SK-N-SH treated with all-trans-retinoic acid at 6 μM for 48 hours (cell line): ENCODE data around the gene DHX15.

Experiments
- ATAC-seq: fragments of 200-7000 bp; cut with Tn5 transposase; 3 replicates; pipeline ENCODE4 v1.9.1; 2020; ENCODE audit warnings: mild to moderate bottlenecking, moderate library complexity
- ARNTL ChIP-seq: fragments of 450-650 bp; formaldehyde crosslinking; IDR thresholded peaks from 2 replicates; pipeline ENCODE4 v1.5.0; 2020; ENCODE audit warnings: low read depth, mild to moderate bottlenecking, moderate library complexity, borderline replicate concordance
- BACH2 ChIP-seq: fragments of 250-450 bp; sonication (Bioruptor Pico); IDR thresholded peaks from 2 replicates; pipeline ENCODE4 v1.9.0; 2021; ENCODE audit warnings: mild to moderate bottlenecking, borderline replicate concordance
- CSDC2 ChIP-seq: fragments of 250-450 bp; sonication (Bioruptor Pico); IDR thresholded peaks from 2 replicates; pipeline ENCODE4 v1.5.0; 2020; ENCODE audit warnings: mild to moderate bottlenecking, moderate library complexity
- ESRRG ChIP-seq: fragments of 250-450 bp; sonication (Bioruptor Pico); IDR thresholded peaks from 2 replicates; pipeline ENCODE4 v1.6.1; 2021; ENCODE audit warnings: mild to moderate bottlenecking
- ISL1 ChIP-seq: fragments of 250-450 bp; sonication (Bioruptor Pico); IDR thresholded peaks from 2 replicates; pipeline ENCODE4 v2.1.2; 2022; ENCODE audit warnings: mild to moderate bottlenecking, moderate library complexity
- OSR1 ChIP-seq: fragments of 250-450 bp; sonication (Bioruptor Pico); IDR thresholded peaks from 2 replicates; pipeline ENCODE4 v1.8.0; 2022; ENCODE audit warnings: moderate library complexity, mild to moderate bottlenecking, inconsistent platforms
- PPARA ChIP-seq: fragments of 250-450 bp; sonication (Bioruptor Pico); IDR thresholded peaks from 2 replicates; pipeline ENCODE4 v1.5.0; 2020; ENCODE audit warnings: mild to moderate bottlenecking, borderline replicate concordance
- RARB ChIP-seq: fragments of 250-450 bp; sonication (Bioruptor Pico); IDR thresholded peaks from 2 replicates; pipeline ENCODE4 v1.8.0; 2021; ENCODE audit warnings: mild to moderate bottlenecking, moderate library complexity
- SNAI2 ChIP-seq: fragments of 250-450 bp; sonication (Bioruptor Pico); IDR thresholded peaks from 2 replicates; pipeline ENCODE4 v1.5.0; 2020; ENCODE audit warnings: mild to moderate bottlenecking, moderate library complexity
- TCF4 ChIP-seq: fragments of 250-450 bp; sonication (Bioruptor Pico); IDR thresholded peaks from 2 replicates; pipeline ENCODE4 v1.8.0; 2021; ENCODE audit warnings: mild to moderate bottlenecking, moderate library complexity, borderline replicate concordance
- ZC3H10 ChIP-seq: fragments of 250-450 bp; sonication (Bioruptor Pico); IDR thresholded peaks from 2 replicates; pipeline ENCODE4 v1.5.1; 2021; ENCODE audit warnings: mild to moderate bottlenecking, moderate library complexity
- ZFP3 ChIP-seq: fragments of 250-450 bp; sonication (Bioruptor Pico); IDR thresholded peaks from 2 replicates; pipeline ENCODE4 v1.5.0; 2020; ENCODE audit warnings: mild to moderate bottlenecking, moderate library complexity
- ZFP30 ChIP-seq: fragments of 450-650 bp; formaldehyde crosslinking; IDR thresholded peaks from 2 replicates; pipeline ENCODE4 v1.5.0; 2022; ENCODE audit warnings: mild to moderate bottlenecking, moderate library complexity
- ZNF565 ChIP-seq: fragments of 450-650 bp; formaldehyde crosslinking; conservative IDR thresholded peaks from 2 replicates; pipeline ENCODE4 v1.5.0; 2020; ENCODE audit warnings: low read depth, mild to moderate bottlenecking, moderate library complexity
- ZNF70 ChIP-seq: fragments of 450-650 bp; formaldehyde crosslinking; IDR thresholded peaks from 2 replicates; pipeline ENCODE4 v1.5.0; 2020; ENCODE audit warnings: mild to moderate bottlenecking, moderate library complexity
- ZNF8 ChIP-seq: fragments of 450-650 bp; formaldehyde crosslinking; IDR thresholded peaks from 2 replicates; pipeline ENCODE4 v1.5.0; 2020; ENCODE audit warnings: mild to moderate bottlenecking, moderate library complexity
- TF ChIP-seq, protein P1 (sequence below): fragments of 250-450 bp; sonication (Bioruptor Pico); IDR thresholded peaks from 2 replicates; pipeline ENCODE4 v1.5.1; 2021; ENCODE audit warnings: mild to moderate bottlenecking, moderate library complexity
- TF ChIP-seq, protein P2 (sequence below): fragments of 250-450 bp; sonication (Bioruptor Pico); IDR thresholded peaks from 2 replicates; pipeline ENCODE4 v1.8.0; 2020; ENCODE audit warnings: mild to moderate bottlenecking, moderate library complexity, borderline replicate concordance
- TF ChIP-seq, protein P3 (sequence below): fragments of 250-450 bp; sonication (Bioruptor Pico); IDR thresholded peaks from 2 replicates; pipeline ENCODE4 v1.5.1; 2020; ENCODE audit warnings: low read depth, mild to moderate bottlenecking, moderate library complexity
- TF ChIP-seq, protein P4 (sequence below): fragments of 250-450 bp; sonication (Bioruptor Pico); IDR thresholded peaks from 2 replicates; pipeline ENCODE4 v1.5.0; 2020; ENCODE audit warnings: mild to moderate bottlenecking, moderate library complexity

The DHX15 gene

DNA sequence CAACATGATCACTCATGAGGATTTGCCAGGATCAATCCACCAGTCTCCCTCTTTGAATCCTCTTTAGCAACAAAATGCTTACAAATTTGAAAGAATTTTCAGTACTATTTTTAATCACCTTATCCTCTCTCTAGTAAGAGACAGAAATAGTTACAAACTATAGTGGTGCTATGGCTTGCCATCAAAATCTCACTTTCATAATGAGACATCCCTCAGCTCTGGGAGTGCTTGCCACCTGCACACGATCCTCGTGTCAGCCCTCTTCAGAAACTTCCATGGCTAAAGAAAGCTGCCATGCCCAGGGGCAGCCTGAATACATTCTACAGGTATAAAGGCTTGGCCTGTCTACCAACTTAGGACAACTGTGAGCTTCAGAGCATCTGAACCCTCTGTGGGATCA is 5.1 kb upstream of the DHX15 start (continued):
- TF ChIP-seq, protein P1, sequence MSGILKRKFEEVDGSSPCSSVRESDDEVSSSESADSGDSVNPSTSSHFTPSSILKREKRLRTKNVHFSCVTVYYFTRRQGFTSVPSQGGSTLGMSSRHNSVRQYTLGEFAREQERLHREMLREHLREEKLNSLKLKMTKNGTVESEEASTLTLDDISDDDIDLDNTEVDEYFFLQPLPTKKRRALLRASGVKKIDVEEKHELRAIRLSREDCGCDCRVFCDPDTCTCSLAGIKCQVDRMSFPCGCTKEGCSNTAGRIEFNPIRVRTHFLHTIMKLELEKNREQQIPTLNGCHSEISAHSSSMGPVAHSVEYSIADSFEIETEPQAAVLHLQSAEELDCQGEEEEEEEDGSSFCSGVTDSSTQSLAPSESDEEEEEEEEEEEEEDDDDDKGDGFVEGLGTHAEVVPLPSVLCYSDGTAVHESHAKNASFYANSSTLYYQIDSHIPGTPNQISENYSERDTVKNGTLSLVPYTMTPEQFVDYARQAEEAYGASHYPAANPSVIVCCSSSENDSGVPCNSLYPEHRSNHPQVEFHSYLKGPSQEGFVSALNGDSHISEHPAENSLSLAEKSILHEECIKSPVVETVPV (CRISPR knock-in tag), result no peak
- TF ChIP-seq, protein P2, sequence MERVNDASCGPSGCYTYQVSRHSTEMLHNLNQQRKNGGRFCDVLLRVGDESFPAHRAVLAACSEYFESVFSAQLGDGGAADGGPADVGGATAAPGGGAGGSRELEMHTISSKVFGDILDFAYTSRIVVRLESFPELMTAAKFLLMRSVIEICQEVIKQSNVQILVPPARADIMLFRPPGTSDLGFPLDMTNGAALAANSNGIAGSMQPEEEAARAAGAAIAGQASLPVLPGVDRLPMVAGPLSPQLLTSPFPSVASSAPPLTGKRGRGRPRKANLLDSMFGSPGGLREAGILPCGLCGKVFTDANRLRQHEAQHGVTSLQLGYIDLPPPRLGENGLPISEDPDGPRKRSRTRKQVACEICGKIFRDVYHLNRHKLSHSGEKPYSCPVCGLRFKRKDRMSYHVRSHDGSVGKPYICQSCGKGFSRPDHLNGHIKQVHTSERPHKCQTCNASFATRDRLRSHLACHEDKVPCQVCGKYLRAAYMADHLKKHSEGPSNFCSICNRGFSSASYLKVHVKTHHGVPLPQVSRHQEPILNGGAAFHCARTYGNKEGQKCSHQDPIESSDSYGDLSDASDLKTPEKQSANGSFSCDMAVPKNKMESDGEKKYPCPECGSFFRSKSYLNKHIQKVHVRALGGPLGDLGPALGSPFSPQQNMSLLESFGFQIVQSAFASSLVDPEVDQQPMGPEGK (CRISPR knock-in tag), result no peak

DNA sequence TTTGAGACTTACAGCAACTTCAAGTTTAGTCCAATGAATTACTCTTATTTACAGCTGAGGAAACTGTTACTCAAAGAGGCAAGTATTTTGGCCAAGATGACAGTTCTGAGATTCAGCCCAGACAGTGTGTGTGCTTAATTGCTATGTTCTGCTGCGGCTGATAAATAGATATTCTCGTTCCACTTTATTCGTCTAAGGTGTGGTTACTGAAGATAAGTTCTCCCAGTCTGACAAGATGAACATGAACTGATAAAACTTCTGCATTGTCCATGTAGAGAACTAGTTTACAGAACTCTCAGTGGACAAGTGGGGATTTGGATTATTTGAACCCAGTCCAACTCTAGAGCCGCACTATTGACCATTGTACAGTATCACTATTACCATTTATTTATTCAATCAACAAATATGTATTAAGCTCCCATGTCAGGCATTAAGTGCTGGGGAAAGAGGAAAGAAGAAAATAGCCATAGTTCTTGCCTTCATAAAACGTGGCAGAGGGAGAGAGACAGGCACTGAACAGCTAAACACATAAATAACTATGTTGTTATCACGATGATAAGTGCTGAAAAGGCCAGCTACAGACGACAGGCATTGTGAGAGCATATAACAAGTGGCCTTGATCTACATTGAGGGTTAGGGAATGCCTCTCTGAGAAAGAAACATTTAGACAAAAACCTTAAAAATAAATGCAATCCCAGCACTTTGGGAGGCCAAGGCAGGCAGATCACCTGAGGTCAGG is 4.0 kb upstream of the DHX15 start:
- TF ChIP-seq PPARA (CRISPR knock-in tag) (no peak), SNAI2 (CRISPR knock-in tag) (no peak), RARB (CRISPR knock-in tag) (no peak), OSR1 (CRISPR knock-in tag) (no peak), BACH2 (CRISPR knock-in tag) (no peak), ZFP3 (no peak), ZNF70 (no peak), ISL1 (no peak), CSDC2 (CRISPR knock-in tag) (no peak), ZFP30 (CRISPR knock-in tag) (no peak), ZNF565 (CRISPR knock-in tag) (no peak), ZNF8 (CRISPR knock-in tag) (no peak), ZC3H10 (CRISPR knock-in tag) (no peak), TCF4 (CRISPR knock-in tag) (no peak), ESRRG (CRISPR knock-in tag) (no peak), ARNTL (CRISPR knock-in tag) (no peak)
- TF ChIP-seq, protein P3, sequence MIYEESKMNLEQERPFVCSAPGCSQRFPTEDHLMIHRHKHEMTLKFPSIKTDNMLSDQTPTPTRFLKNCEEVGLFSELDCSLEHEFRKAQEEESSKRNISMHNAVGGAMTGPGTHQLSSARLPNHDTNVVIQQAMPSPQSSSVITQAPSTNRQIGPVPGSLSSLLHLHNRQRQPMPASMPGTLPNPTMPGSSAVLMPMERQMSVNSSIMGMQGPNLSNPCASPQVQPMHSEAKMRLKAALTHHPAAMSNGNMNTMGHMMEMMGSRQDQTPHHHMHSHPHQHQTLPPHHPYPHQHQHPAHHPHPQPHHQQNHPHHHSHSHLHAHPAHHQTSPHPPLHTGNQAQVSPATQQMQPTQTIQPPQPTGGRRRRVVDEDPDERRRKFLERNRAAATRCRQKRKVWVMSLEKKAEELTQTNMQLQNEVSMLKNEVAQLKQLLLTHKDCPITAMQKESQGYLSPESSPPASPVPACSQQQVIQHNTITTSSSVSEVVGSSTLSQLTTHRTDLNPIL, result no peak
- TF ChIP-seq, protein P1 (CRISPR knock-in tag), result no peak
- TF ChIP-seq, protein P4, sequence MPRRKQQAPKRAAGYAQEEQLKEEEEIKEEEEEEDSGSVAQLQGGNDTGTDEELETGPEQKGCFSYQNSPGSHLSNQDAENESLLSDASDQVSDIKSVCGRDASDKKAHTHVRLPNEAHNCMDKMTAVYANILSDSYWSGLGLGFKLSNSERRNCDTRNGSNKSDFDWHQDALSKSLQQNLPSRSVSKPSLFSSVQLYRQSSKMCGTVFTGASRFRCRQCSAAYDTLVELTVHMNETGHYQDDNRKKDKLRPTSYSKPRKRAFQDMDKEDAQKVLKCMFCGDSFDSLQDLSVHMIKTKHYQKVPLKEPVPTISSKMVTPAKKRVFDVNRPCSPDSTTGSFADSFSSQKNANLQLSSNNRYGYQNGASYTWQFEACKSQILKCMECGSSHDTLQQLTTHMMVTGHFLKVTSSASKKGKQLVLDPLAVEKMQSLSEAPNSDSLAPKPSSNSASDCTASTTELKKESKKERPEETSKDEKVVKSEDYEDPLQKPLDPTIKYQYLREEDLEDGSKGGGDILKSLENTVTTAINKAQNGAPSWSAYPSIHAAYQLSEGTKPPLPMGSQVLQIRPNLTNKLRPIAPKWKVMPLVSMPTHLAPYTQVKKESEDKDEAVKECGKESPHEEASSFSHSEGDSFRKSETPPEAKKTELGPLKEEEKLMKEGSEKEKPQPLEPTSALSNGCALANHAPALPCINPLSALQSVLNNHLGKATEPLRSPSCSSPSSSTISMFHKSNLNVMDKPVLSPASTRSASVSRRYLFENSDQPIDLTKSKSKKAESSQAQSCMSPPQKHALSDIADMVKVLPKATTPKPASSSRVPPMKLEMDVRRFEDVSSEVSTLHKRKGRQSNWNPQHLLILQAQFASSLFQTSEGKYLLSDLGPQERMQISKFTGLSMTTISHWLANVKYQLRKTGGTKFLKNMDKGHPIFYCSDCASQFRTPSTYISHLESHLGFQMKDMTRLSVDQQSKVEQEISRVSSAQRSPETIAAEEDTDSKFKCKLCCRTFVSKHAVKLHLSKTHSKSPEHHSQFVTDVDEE (CRISPR knock-in tag), result no peak
- TF ChIP-seq, protein P2 (CRISPR knock-in tag), result no peak
- no peak for ATAC-seq
